Osteoblast (primary cell): Measurements from ENCODE around the gene RASL11B. TPM values are rescaled to one million over a fixed set of nuclear protein-coding genes. Genes with fewer than 3 reads are reported as not detected.

Source experiments
- DNase-seq: peaks from one replicate; pipeline ENCODE4 v3.0.0; 2011; ENCODE audit warnings: low spot score, mixed read lengths; ENCODE audit not compliant: insufficient read length; ENCODE audit errors: missing footprints
- H2AFZ ChIP-seq: 2 replicates; pipeline ENCODE4 v1.6.0; 2011; ENCODE audit warnings: mild to moderate bottlenecking, low read length
- H3K27ac ChIP-seq: 2 replicates; pipeline ENCODE4 v1.5.1; 2011; ENCODE audit warnings: mild to moderate bottlenecking, low read depth, low read length, moderate library complexity
- H3K27me3 ChIP-seq: 2 replicates; pipeline ENCODE4 v1.6.0; 2012; ENCODE audit warnings: mild to moderate bottlenecking, control low read depth, inconsistent platforms, low read length, moderate library complexity; ENCODE audit not compliant: insufficient read depth
- H3K36me3 ChIP-seq: 2 replicates; pipeline ENCODE4 v1.5.1; 2011; ENCODE audit warnings: mild to moderate bottlenecking, low read length, control low read depth, moderate library complexity; ENCODE audit not compliant: insufficient read depth
- H3K4me1 ChIP-seq: 2 replicates; pipeline ENCODE4 v1.5.1; 2011; ENCODE audit warnings: mild to moderate bottlenecking, low read length, control low read depth, moderate library complexity; ENCODE audit not compliant: insufficient read depth
- H3K4me2 ChIP-seq: 2 replicates; pipeline ENCODE4 v1.6.0; 2011; ENCODE audit warnings: mild to moderate bottlenecking, low read length; ENCODE audit not compliant: insufficient read depth
- H3K4me3 ChIP-seq: fragments of 200-600 bp; sonication (generic); 3 replicates; pipeline ENCODE4 v1.5.1; 2012; ENCODE audit warnings: mild to moderate bottlenecking, low read length, inconsistent platforms; ENCODE audit not compliant: insufficient read depth
- H3K79me2 ChIP-seq: 2 replicates; pipeline ENCODE4 v1.6.0; 2012; ENCODE audit warnings: mild to moderate bottlenecking, low read length, control low read depth, inconsistent platforms; ENCODE audit not compliant: insufficient read depth
- H3K9me3 ChIP-seq: 2 replicates; pipeline ENCODE4 v1.5.1; 2011; ENCODE audit warnings: low read depth, low read length, control low read depth
- H4K20me1 ChIP-seq: 2 replicates; pipeline ENCODE4 v1.6.0; 2012; ENCODE audit warnings: mild to moderate bottlenecking, low read length, control low read depth; ENCODE audit not compliant: insufficient read depth
- total RNA-seq: library from RNA; depleted of rRNA; stranded (reverse); fragments of >200 nt; gene quantifications from 2 replicates; pipeline ENCODE4 v1.2.3, GENCODE V29; 2012
- TF ChIP-seq, protein P1 (sequence below): IDR thresholded peaks from 2 replicates; pipeline ENCODE4 v1.5.1; 2011; ENCODE audit warnings: mild to moderate bottlenecking, low read depth, low read length, moderate library complexity; ENCODE audit errors: extremely low read depth

The RASL11B gene
- total RNA-seq, 1 donor: under 0.01 TPM

DNA sequence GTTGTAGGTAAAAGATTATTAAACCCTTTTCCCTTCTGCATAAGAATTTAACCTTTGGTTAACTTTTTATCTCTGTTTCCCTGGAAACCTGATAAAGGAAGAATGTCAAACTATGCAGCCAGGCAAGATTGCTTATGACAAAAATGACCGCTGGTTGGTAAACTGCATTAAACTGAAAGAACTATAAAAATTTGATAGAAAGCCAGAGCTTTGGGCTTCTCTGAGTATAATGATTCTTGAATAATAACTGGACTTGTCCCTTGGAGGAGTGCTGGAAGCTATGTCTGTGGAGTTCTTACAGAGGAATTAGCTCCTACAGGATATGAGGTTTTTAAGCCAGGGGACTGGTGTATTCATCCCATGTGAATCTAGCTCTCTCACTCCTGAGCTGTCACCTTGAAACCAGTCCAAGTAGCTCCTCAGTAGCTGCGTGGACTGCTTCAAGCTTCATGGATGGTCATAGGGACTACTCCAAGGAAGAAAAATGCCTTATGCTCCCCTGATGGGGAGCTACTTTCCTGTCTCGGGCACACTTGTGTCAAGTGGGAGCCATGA is 52.0 kb downstream of the RASL11B start:
- Histone ChIP-seq H3K36me3 (no peaks in the 10 kb centered on the region), H3K9me3 (no peaks in the 10 kb centered on the region), H2AFZ (no peak overlapping the region), H4K20me1 (no peaks in the 10 kb centered on the region), H3K27ac (peak overlapping the region; percentile 53), H3K4me1 (peaks cover 28% of the 10 kb centered on the region), H3K27me3 (no peaks in the 10 kb centered on the region), H3K79me2 (no peaks in the 10 kb centered on the region), H3K4me2 (peak overlapping the region; percentile 15), H3K4me3 (no peak overlapping the region)
- no peak for DNase-seq
- TF ChIP-seq, protein P1, sequence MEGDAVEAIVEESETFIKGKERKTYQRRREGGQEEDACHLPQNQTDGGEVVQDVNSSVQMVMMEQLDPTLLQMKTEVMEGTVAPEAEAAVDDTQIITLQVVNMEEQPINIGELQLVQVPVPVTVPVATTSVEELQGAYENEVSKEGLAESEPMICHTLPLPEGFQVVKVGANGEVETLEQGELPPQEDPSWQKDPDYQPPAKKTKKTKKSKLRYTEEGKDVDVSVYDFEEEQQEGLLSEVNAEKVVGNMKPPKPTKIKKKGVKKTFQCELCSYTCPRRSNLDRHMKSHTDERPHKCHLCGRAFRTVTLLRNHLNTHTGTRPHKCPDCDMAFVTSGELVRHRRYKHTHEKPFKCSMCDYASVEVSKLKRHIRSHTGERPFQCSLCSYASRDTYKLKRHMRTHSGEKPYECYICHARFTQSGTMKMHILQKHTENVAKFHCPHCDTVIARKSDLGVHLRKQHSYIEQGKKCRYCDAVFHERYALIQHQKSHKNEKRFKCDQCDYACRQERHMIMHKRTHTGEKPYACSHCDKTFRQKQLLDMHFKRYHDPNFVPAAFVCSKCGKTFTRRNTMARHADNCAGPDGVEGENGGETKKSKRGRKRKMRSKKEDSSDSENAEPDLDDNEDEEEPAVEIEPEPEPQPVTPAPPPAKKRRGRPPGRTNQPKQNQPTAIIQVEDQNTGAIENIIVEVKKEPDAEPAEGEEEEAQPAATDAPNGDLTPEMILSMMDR: no peak

GRCh38 chr4:52915191-52915590 is 53.1 kb downstream of the RASL11B start:
- H3K4me2 ChIP-seq: no peak overlapping the region
- H4K20me1 ChIP-seq: no peaks in the 10 kb centered on the region
- peak overlapping the region; percentile 53 for H3K27ac ChIP-seq
- DNase-seq: no peak
- no peaks in the 10 kb centered on the region for H3K9me3 ChIP-seq
- TF ChIP-seq, protein P1: no peak
- H3K79me2 ChIP-seq: no peaks in the 10 kb centered on the region
- no peak overlapping the region for H3K4me3 ChIP-seq
- no peaks in the 10 kb centered on the region for H3K27me3 ChIP-seq
- H3K4me1 ChIP-seq: peaks cover 28% of the 10 kb centered on the region
- no peak overlapping the region for H2AFZ ChIP-seq
- H3K36me3 ChIP-seq: no peaks in the 10 kb centered on the region

DNA sequence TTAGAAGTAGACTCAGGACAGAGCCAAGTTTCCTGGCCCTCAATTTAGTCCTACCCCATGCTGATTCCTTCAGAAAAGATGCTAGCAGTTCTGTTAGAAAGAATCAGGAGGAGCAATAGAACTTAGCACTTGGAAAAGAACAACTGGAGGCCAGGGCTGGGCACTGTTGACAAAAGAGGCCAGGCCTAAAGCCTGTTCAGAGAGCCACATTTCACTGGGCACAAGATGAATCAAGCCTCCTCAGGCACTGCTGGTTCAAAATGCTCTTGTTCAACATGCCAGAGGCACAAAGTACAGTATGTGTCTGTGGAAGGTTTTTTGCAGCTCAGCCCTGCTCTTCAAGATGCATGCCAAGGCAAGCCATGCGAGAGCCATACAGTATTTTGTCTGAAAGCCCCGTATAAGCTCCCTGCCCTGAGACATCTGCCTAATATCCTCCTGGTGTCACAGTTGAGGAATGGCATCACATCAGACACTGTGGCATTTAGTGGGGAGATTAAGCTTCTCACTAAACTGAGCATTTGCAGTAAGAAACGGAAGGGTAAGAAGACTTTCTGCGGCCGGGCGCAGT is 53.7 kb downstream of the RASL11B start:
- no peak overlapping the region for H3K27ac ChIP-seq
- DNase-seq: no peak
- TF ChIP-seq, protein P1: no peak

More for the DNA sequence above, 53.7 kb downstream of the RASL11B start:
- Histone ChIP-seq H3K9me3 (no peaks in the 10 kb centered on the region), H3K4me3 (no peak overlapping the region), H2AFZ (no peak overlapping the region), H4K20me1 (no peaks in the 10 kb centered on the region), H3K79me2 (no peaks in the 10 kb centered on the region), H3K36me3 (no peaks in the 10 kb centered on the region), H3K27me3 (no peaks in the 10 kb centered on the region), H3K4me2 (no peak overlapping the region), H3K4me1 (peaks cover 28% of the 10 kb centered on the region)

Other genes starting within 250 kb of the RASL11B start
- 12.4 and 12.7 TPM in 2 replicates for gene USP46, start 203.0 kb upstream of the RASL11B start, total RNA-seq
- not detected in 2 replicates for gene ERVMER34-1, start 110.9 kb upstream of the RASL11B start, total RNA-seq